HUES6 (cell line): ENCODE data around the gene LCNL1.

Experiments
- H3K27ac ChIP-seq: 2 replicates; pipeline ENCODE4 v1.7.0; 2013; ENCODE audit warnings: low read depth, mild to moderate bottlenecking, low read length, inconsistent platforms
- H3K27me3 ChIP-seq: 2 replicates; pipeline ENCODE4 v1.6.1; 2013; ENCODE audit warnings: low read length; ENCODE audit not compliant: control insufficient read depth, insufficient read depth
- H3K36me3 ChIP-seq: 2 replicates; pipeline ENCODE4 v1.6.1; 2013; ENCODE audit warnings: low read length; ENCODE audit not compliant: control insufficient read depth, insufficient read depth
- H3K4me1 ChIP-seq: 2 replicates; pipeline ENCODE4 v1.6.1; 2013; ENCODE audit warnings: low read length; ENCODE audit not compliant: control insufficient read depth, insufficient read depth
- H3K4me3 ChIP-seq: 2 replicates; pipeline ENCODE4 v1.5.1; 2013; ENCODE audit warnings: low read depth, low read length
- H3K9ac ChIP-seq: one replicate; pipeline ENCODE4 v1.6.1; 2013; ENCODE audit warnings: mild to moderate bottlenecking, low read length
- H3K9me3 ChIP-seq: 2 replicates; pipeline ENCODE4 v1.6.1; 2013; ENCODE audit warnings: low read depth, low read length; ENCODE audit not compliant: control insufficient read depth, insufficient read depth

Gene LCNL1

DNA sequence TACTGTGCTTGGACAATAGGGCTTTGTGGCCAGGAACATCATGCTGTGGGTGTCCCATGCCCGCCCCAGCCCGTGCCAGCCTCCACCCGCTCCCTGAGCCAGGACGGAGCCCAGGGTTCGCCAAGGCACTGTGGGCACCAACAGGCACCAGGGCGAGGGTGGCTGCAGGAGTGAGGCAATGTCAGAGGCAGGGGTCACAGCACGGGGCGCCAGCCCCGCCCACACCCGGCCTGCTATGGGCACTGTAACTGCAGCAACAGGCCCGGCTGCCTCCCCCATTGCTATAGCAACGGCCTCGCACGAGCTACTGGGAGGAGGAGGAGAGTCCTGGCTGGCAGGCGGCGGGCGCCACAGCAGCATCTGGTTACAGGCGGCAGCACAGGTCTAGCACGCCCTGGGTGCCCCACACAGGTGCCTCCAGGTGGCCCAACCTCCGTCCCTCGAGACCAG, 42.7 kb downstream of the LCNL1 start:
- H3K27me3 ChIP-seq, result peaks cover 24% of the 10 kb centered on the region
- no peaks in the 10 kb centered on the region for H3K36me3 ChIP-seq
- H3K9me3 ChIP-seq, result no peaks in the 10 kb centered on the region
- H3K9ac ChIP-seq, result no peak overlapping the region
- no peak overlapping the region for H3K27ac ChIP-seq
- no peak overlapping the region for H3K4me3 ChIP-seq
- H3K4me1 ChIP-seq, result peaks cover 7% of the 10 kb centered on the region; the same call in 1 of the 2 replicates

DNA sequence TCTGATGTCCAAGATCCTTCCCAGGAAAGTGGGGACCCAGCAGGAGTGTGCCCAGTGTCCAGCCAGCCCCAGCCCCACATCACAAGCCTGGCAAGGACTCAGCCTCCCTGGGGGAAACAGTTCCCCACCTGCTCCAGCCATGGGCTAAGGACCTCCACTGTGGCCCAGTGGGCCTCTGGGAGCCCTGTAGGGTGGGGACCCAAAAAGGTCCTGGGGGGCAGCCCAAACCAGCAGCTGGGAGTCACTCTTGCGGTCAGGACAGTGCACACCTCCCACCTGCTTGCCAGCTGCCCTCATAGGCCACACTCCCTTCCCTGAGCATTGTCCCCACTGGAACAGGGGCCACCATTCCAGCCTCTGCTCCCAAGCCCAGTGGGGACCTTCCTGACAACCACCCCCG, 43.6 kb downstream of the LCNL1 start:
- no peak overlapping the region for H3K4me3 ChIP-seq
- H3K27ac ChIP-seq, result no peak overlapping the region
- peaks cover 7% of the 10 kb centered on the region; the same call in 1 of the 2 replicates for H3K4me1 ChIP-seq

DNA sequence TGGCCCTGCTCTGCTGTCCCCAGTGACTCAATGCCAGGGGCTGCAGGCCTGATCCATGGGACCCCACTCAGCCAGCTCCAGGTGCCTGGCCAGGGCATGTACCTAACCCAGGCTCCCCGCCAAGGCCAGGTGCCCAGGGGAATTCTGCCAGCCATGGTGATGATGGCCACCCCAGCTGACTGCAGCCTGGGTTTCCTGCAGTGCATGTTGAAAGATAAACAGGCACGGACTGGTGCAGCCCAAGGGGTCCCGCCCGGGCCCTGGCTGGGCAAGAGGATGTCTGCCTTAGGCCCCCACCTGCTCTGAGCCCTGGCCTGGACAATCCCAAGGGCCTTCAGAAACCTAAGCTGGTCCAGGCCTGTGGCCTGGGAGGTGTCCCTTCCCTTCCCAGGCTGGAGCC, 44.0 kb downstream of the LCNL1 start:
- H3K27me3 ChIP-seq, result peaks cover 24% of the 10 kb centered on the region
- peaks cover 7% of the 10 kb centered on the region; the same call in 1 of the 2 replicates for H3K4me1 ChIP-seq
- H3K9me3 ChIP-seq, result no peaks in the 10 kb centered on the region
- no peak overlapping the region for H3K9ac ChIP-seq
- peak overlapping the region; percentile 44; the same call in 1 of the 2 replicates for H3K4me3 ChIP-seq
- no peaks in the 10 kb centered on the region for H3K36me3 ChIP-seq
- H3K27ac ChIP-seq, result no peak overlapping the region

More for the DNA sequence above, 43.6 kb downstream of the LCNL1 start:
- no peaks in the 10 kb centered on the region for H3K36me3 ChIP-seq
- no peak overlapping the region for H3K9ac ChIP-seq
- peaks cover 24% of the 10 kb centered on the region for H3K27me3 ChIP-seq
- H3K9me3 ChIP-seq, result no peaks in the 10 kb centered on the region

DNA sequence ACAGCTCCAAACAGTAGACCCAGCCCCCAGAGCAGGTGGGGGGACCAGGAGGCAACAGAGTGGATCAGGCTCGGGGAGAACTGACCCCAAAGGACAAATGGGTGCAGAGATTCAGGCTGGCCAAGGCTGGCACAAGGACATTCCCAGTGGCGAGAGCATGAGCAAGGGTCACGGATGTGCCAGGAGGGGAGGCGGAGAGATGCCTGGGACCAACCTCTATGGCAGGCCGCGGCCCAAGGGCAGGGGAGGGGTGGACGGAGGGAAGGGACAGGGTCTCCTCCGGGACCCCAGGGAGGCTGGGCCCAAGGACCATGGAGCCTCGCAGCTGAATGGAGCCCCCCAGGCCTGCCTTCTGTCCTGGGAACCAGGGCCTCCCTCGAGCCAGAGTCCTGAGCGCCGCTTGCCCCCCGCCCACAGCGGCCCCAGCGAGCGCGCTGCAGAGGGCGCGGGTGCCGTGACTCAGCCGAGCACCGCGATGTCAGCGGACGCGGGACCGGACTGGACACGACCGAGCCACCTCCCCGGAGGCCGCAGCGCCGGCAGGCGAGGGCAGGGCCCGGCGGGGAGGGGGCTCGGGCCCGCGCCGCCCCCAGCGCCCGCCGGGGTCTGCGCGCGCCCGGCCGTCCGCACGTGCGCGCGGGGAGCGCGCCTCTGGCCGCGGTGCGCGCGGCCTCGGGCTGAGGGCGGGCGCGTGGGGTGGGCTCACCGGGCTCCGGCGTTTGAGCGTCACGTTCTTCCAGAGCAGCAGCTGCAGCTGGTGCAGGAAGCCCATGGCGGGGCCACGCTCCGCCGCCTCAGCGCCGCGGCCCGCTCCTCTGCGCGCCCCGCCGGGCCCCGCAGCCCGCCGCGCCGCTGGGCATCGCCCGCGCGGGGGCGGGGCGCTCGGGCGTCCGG, 44.8 kb downstream of the LCNL1 start, which contains the start of gene ABCA2:
ABCA2 (minus strand) TSS at position 869 of the 894 bp plus-strand sequence; CDS start at position 772, 97 bp downstream.
- Histone ChIP-seq H3K9ac (no peak within 1 kb of the TSS), H3K36me3 (no peaks in the 10 kb centered on the region), H3K4me1 (peaks cover 5% of the 10 kb centered on the region; the same call in 1 of the 2 replicates), H3K9me3 (no peaks in the 10 kb centered on the region), H3K4me3 (peak within 1 kb of the TSS; percentile 69), H3K27me3 (peaks cover 24% of the 10 kb centered on the region), H3K27ac (no peak within 1 kb of the TSS)

DNA sequence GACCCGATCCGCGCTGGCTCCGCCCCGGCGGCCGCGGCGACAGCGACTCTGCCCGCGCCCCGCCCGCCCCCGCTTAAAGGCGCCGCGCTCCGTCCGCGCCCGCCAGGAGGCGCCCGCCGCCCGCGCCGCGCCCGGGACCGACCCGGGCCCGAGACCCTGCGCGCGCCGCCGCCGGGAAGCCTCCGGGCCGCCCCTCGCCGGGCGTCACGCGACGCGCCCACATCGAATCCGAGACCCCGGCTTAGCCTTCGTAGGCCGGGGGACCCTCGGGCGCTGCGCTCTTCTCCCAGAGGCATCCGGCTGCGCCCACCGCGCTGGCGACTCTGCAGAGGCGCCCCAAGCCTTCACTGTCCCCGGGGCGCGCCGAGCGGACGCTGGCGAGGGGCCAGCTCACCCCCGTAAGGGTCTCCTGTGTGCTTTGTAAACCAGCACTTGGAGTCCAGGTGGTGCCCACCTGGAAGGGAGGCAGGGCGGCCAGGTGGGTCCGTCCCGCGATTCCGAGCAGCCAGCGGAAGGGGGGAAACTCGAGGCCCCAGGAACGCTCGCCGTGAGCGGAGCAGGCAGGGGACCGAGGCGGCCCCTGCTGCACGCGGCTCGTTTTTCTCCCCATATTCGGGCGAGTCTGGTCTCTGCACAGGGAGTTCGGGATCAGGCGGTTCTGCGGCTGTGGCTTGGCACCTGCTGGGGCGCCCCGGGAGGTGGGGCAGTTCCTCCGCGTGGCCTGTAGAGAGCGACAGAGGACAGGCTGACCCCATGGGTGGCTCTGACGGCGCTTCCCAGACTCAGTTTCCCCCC, 45.7 kb downstream of the LCNL1 start:
- Histone ChIP-seq H3K9ac (no peak overlapping the region), H3K27me3 (peaks cover 24% of the 10 kb centered on the region), H3K4me1 (peaks cover 5% of the 10 kb centered on the region; the same call in 1 of the 2 replicates), H3K9me3 (no peaks in the 10 kb centered on the region), H3K36me3 (no peaks in the 10 kb centered on the region), H3K4me3 (peak overlapping the region; percentile 69), H3K27ac (no peak overlapping the region)

DNA sequence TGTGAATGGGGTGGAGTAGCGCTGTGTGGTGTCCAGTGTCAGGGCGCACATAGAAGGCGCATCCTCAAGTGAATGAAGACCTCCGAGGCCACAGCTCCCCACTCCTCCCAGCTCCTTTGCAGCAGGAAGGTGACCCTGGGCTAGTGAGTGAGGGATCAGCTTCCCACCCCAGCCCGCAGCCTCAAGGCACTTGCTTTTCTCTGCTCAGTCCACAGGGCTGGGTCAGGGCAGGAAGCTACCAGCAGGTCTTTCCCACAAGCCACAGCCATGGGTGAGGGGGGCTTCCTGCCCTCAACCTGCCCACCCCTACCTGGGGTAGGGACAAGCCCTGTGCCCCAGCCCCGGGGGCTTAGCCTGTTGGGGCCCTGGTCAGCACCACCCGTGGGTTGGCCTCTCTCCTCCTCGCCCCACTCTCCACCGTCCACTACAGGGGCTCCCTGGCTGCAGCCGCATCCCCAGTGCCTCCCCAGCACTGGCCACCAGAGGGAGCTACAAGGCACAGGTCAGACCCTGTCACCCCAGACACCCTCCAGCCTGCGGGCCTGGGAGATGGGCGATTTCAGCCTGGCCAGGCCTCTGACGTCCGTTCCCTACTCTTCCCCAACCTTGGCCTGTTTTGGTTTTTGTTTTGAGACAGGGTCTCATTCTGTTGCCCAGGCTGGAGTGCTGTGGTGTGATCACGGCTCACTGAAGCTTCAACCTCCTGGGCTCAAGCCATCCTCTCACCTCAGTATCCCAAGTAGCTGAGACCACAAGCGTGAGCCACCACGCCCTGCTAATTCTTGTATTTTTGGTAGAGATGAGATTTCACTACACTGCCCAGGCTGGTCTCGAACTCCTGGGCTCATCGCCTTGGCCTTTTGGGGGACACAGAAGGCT, 46.5 kb downstream of the LCNL1 start:
- H3K9me3 ChIP-seq, result no peaks in the 10 kb centered on the region
- no peaks in the 10 kb centered on the region for H3K36me3 ChIP-seq
- H3K9ac ChIP-seq, result no peak overlapping the region
- peaks cover 24% of the 10 kb centered on the region for H3K27me3 ChIP-seq
- H3K4me1 ChIP-seq, result peaks cover 5% of the 10 kb centered on the region; the same call in 1 of the 2 replicates
- peak overlapping the region; percentile 69 for H3K4me3 ChIP-seq
- H3K27ac ChIP-seq, result no peak overlapping the region

DNA sequence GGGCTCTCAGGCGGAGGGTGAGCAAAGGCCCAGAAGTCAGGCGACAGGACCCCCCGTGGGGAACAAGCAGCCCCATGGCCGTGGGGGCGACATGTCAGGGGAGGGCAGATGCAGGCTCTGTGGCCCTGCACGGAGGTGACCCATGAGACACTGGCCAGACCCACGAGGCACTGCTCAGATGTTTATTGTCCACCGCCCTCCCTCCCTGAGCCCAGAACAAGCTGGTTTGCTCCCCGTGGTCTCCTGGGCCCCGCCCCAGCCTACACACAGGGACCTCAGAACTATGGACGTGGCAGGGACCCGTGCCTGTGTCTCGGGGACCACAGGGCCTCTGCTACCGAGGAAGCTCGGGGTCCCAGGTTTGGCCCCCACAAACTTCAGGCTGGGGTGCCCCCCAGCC, 47.2 kb downstream of the LCNL1 start:
- Histone ChIP-seq H3K4me1 (peaks cover 5% of the 10 kb centered on the region; the same call in 1 of the 2 replicates), H3K4me3 (no peak overlapping the region), H3K36me3 (no peaks in the 10 kb centered on the region), H3K27me3 (peaks cover 30% of the 10 kb centered on the region), H3K27ac (no peak overlapping the region), H3K9me3 (no peaks in the 10 kb centered on the region), H3K9ac (no peak overlapping the region)

DNA sequence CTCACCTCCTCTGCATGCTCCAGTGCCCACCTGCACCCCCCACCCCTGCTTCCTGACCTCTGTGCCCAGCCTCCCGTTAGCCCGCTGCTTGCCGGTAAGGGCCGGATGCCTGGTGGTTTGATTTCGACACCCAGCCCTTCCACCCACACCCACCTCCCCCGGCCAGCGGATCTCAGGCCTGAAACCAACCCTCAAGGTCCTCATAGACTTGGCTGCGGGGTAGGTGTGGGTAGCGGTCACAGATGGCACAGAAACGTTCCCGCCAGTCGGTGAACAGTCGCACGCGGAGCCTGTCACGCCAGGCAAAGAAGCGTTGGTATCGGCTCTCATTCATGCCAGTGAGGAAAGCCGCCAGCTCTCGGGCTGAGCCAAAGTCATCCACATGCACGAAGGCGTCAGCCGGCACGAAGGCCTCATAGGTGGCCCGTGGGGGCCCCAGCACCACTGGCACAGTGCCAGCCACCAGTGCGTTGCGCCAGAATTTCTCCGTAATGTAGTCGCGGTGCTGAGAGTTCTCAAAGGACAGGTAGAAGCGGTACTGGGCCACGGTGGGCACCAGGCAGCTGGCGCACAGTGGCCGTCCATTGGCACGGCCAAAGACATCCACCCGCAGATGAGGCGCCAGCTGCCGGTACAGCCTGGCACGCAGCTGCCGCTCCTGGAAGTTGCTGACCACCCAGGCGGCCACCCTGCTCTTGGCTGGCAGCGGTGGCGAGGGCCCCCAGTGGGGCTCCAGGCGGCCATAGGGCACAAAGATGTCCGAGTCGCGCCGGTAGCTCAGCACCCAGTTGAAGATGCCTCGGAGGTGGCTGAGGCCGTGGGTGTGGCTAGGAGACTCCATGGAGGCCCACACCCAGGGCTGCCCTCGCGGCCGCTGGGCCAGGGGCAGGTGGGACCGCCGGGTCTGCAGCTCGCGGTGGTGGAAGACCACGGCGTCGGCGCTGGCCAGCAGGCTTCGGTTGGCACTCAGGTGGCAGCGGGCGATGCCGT, 48.0 kb downstream of the LCNL1 start:
- H3K9me3 ChIP-seq, result no peaks in the 10 kb centered on the region
- H3K27ac ChIP-seq, result no peak overlapping the region
- H3K4me1 ChIP-seq, result peaks cover 5% of the 10 kb centered on the region; the same call in 1 of the 2 replicates
- no peak overlapping the region for H3K9ac ChIP-seq
- peaks cover 31% of the 10 kb centered on the region for H3K27me3 ChIP-seq
- no peak overlapping the region for H3K4me3 ChIP-seq
- no peaks in the 10 kb centered on the region for H3K36me3 ChIP-seq

DNA sequence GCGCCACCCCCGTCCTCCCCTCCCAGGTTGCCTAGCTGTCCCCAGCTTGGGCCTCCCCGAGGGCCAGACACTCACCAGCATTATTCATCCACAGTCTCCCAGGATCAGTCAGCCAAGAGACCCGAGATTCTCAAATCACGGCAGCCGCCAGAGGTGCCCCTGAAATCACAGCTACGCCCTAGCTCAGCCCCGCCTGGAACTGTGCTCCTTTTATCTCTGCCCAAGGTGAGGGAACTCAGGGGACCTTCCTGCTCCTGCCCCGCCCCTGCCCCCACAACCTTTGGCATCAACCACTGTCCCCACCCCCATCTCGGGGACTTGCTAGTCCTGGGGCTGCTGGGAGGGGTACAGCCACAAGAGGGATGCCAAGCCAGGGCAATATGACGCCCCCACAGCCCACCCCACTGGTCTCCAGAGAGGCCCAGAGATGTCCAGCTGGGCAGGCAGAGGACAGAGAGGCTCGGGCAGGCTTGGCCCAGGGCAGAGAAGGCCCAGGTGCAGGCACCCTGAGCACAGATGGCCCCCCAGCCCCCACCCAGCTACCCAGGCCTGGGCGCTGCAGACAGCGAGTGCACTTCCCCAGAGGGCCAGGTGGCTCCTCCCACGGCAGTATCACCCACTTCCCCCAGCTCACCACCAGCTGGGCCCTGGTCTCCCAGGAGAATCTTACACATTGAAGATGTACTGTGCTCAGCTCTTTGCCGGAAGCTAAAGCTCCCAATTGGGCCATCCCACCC, 49.3 kb downstream of the LCNL1 start, which contains the start of gene FUT7:
FUT7 (minus strand) TSS at position 185 of the 737 bp plus-strand sequence; CDS start at position 88, 97 bp downstream.
- Histone ChIP-seq H3K9ac (no peak within 1 kb of the TSS), H3K4me3 (no peak within 1 kb of the TSS), H3K27me3 (peaks cover 24% of the 10 kb centered on the region), H3K4me1 (peaks cover 5% of the 10 kb centered on the region; the same call in 1 of the 2 replicates), H3K36me3 (no peaks in the 10 kb centered on the region), H3K27ac (no peak within 1 kb of the TSS), H3K9me3 (no peaks in the 10 kb centered on the region)
